C4-2B (cell line): Measurements from ENCODE around the gene MACROH2A2.

Experiments used
- ZFX ChIP-seq: fragments of 450-650 bp; IDR thresholded peaks from 2 replicates; pipeline ENCODE4 v1.6.1; 2017
- TF ChIP-seq, protein P1 (sequence below): fragments of 450-650 bp; conservative IDR thresholded peaks from 2 replicates; pipeline ENCODE4 v1.5.1; 2017; ENCODE audit warnings: mild to moderate bottlenecking

DNA sequence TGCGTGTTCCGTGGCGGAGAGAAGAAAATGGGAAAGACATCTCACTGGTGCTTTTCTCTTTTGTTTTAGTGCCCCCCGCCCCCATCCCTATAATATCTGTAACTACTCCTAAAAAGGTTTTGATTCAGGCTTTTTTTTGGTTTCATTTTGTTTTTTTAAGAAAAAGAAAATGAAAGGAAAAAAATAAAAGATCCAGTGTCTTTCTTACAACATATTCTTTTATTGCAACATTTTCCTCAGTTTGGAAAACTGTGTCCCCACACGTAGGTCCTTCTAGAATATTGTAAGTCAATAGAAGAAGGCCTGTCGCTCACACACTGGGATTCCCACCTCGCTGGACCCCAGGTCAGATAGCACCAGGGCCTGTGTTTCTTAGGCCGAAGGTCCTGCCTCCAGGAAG, 59.4 kb downstream of the MACROH2A2 start:
- TF ChIP-seq, protein P1, sequence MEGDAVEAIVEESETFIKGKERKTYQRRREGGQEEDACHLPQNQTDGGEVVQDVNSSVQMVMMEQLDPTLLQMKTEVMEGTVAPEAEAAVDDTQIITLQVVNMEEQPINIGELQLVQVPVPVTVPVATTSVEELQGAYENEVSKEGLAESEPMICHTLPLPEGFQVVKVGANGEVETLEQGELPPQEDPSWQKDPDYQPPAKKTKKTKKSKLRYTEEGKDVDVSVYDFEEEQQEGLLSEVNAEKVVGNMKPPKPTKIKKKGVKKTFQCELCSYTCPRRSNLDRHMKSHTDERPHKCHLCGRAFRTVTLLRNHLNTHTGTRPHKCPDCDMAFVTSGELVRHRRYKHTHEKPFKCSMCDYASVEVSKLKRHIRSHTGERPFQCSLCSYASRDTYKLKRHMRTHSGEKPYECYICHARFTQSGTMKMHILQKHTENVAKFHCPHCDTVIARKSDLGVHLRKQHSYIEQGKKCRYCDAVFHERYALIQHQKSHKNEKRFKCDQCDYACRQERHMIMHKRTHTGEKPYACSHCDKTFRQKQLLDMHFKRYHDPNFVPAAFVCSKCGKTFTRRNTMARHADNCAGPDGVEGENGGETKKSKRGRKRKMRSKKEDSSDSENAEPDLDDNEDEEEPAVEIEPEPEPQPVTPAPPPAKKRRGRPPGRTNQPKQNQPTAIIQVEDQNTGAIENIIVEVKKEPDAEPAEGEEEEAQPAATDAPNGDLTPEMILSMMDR, result no peak
- no peak for TF ChIP-seq ZFX
